ENCODE data around the gene SHCBP1L.

Gene SHCBP1L

DNA sequence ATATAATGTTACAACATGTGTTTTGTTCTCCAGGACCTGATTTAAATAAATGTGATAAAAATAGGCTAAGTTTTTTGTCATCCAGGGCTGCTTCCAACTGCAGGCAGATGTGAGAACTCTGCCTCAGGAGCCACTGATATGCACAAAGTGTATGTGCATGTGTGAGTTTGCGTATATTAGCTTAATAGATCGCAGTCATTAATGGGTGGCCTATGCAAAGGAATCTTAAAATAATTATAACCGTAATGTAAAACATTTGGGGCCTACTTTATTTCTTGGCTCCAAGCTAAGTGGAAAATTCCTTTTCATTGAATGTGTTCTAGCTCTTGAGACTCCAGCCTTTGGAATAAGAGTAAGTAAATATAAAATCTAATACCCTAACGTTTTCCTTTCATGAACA is 97.1 kb downstream of the SHCBP1L start:
- TF ChIP-seq FOXP2 (optimal IDR thresholded peaks at IDR 0.05; ENCODE audit: control extremely low read depth, extremely low read length, insufficient read depth) (no peak), EZH2 (IDR thresholded peaks at IDR 0.05) (no peak), POLR2AphosphoS5 (IDR thresholded peaks at IDR 0.05; ENCODE audit: borderline replicate concordance, low read depth, low read length) (no peak)
- Histone ChIP-seq H3K4me3 (no peak overlapping the region), H3K36me3 (ENCODE audit: insufficient read depth, low read length) (peaks cover 100% of the 10 kb centered on the region), H3K9me3 (ENCODE audit: low read depth, low read length) (no peaks in the 10 kb centered on the region), H3K27ac (peak overlapping the region; percentile 32; the same call in 1 of the 2 replicates), H3K9ac (ENCODE audit: insufficient read length) (no peak overlapping the region)
- DNase-seq (ENCODE audit: low read depth, low spot score): no peak

DNA sequence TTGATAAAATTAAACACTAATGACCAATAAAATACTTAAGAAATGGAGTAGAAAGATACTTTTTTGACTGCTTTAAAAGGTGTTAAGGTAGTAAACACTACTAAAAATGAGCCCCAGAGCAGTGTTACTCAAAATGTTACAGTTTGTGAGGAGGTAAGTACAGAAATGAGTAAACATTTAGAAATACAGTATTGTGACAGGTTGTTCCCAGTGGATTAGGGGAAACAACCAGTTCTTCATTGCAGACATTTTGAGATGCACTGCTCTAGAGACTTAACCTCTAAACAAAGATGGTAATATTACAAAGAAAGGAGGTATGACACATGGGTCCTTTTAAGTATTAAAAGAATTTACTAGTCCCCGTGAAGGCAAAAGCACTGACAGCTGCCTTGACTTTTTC is 101.1 kb downstream of the SHCBP1L start:
- H3K4me3 ChIP-seq: no peak overlapping the region
- H3K9me3 ChIP-seq (ENCODE audit: low read depth, low read length): no peaks in the 10 kb centered on the region
- TF ChIP-seq FOXP2 (optimal IDR thresholded peaks at IDR 0.05; ENCODE audit: control extremely low read depth, extremely low read length, insufficient read depth): no peak
- no peak for TF ChIP-seq EZH2 (IDR thresholded peaks at IDR 0.05)
- no peak for TF ChIP-seq POLR2AphosphoS5 (IDR thresholded peaks at IDR 0.05; ENCODE audit: borderline replicate concordance, low read depth, low read length)
- DNase-seq (ENCODE audit: low read depth, low spot score): no peak
- H3K36me3 ChIP-seq (ENCODE audit: insufficient read depth, low read length): peaks cover 100% of the 10 kb centered on the region
- H3K9ac ChIP-seq (ENCODE audit: insufficient read length): no peak overlapping the region
- no peak overlapping the region for H3K27ac ChIP-seq

DNA sequence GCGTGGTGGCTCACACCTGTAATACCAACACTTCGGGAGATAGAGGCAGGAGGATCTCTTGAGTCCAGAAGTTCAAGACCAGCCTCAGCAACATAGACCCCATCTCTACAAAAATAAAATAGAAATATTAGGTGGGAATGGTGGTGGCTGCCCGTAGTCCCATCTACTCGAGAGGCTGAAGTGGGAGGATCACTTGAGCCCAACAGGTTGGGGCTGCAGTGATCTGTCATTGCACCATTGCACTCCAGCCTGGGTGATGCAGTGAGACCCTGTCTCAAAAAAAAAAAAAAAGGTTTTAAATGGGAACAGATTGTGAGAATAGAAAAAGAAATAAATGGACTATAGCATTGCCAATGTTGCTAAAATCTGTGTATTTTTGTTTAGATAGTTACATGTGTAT is 102.6 kb downstream of the SHCBP1L start:
- H3K9ac ChIP-seq (ENCODE audit: insufficient read length): no peak overlapping the region
- H3K9me3 ChIP-seq (ENCODE audit: low read depth, low read length): no peaks in the 10 kb centered on the region
- no peak overlapping the region for H3K27ac ChIP-seq
- TF ChIP-seq EZH2 (IDR thresholded peaks at IDR 0.05) (no peak), POLR2AphosphoS5 (IDR thresholded peaks at IDR 0.05; ENCODE audit: borderline replicate concordance, low read depth, low read length) (no peak), FOXP2 (optimal IDR thresholded peaks at IDR 0.05; ENCODE audit: control extremely low read depth, extremely low read length, insufficient read depth) (no peak)
- peaks cover 100% of the 10 kb centered on the region for H3K36me3 ChIP-seq (ENCODE audit: insufficient read depth, low read length)
- H3K4me3 ChIP-seq: no peak overlapping the region
- no peak for DNase-seq (ENCODE audit: low read depth, low spot score)
